AG04449 (cell line): ENCODE measurements around the gene BCR.

Experiments used
- CTCF ChIA-PET: fragments of 350-600 bp; formaldehyde crosslinking; extraction: SDS; loops from one replicate; lab custom pipeline; 2021; ENCODE audit warnings: antibody characterized with exemption; lab: Yijun Ruan, JAX
- POLR2A ChIA-PET: fragments of 400-600, 350-600 bp; formaldehyde crosslinking; extraction: SDS; loops from one replicate; lab custom pipeline; 2020; ENCODE audit warnings: antibody characterized with exemption, inconsistent platforms; lab: Yijun Ruan, JAX
- DNase-seq: peaks from one replicate; pipeline ENCODE4 v3.0.0-alpha.2; 2010; ENCODE audit warnings: low read depth, low spot score
- H3K4me3 ChIP-seq: 2 replicates; pipeline ENCODE4 v1.5.1; 2011; ENCODE audit warnings: low read depth, mild to moderate bottlenecking, control low read depth, low read length
- CTCF ChIP-seq: IDR thresholded peaks from one replicate; pipeline ENCODE4 v1.5.1; 2011; ENCODE audit warnings: mild to moderate bottlenecking, moderate library complexity, low read length, control low read depth, inconsistent platforms; ENCODE audit not compliant: insufficient read depth; ENCODE audit errors: missing control alignments

BCR gene

GRCh38 chr22:23166841-23167616 is 13.3 kb upstream of the BCR start:
- ChIA-PET POLR2A (no interaction called here), CTCF (interaction anchor here (9.5 to 27.6 kb wide), 2 partner anchors 9 to 119 kb away, joined by 87 to 953 read pairs; partner anchors contain the start of gene BCR)
- H3K4me3 ChIP-seq, result no peak overlapping the region
- DNase-seq, result no peak
- no peak for TF ChIP-seq CTCF

DNA sequence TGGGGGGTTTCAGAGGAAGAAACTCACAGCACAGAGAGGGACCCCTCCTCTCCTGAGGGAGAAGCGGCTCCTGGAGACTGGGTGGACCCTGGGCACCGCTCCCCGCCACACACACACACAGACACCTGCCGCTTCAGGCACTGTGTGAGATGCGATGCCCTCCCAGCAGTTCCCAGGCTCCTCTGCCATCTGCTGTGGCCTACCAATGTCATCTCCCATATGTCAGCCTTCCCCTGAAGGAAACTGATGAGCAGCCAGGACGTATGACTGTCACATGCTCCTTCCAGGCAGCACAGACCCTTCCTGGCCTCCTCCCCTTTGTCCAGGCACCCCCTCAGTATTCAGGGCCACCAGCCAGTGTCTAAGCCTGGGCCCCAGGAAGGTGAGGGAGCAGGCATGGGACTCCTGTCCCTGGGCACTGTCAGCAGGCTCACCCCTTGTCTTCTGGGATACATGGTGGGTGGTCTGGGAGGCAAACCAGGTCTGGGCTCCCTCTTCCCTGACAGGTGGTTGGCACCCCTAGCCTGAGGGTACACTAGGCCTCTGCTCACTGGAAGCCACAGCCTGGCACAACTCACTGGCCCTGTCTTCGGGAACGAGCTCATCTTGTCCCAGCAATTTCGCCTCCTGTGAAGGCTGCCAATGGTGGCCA is 11.8 kb upstream of the BCR start:
- no peak overlapping the region for H3K4me3 ChIP-seq
- DNase-seq, result no peak
- ChIA-PET CTCF (interaction anchor here (9.5 to 27.6 kb wide), 2 partner anchors 7 to 117 kb away, joined by 87 to 953 read pairs; partner anchors contain the start of gene BCR), POLR2A (no interaction called here)
- no peak for TF ChIP-seq CTCF

GRCh38 chr22:23169043-23169406 is 11.3 kb upstream of the BCR start:
- CTCF ChIA-PET, result interaction anchor here (9.5 to 27.6 kb wide), 2 partner anchors 7 to 117 kb away, joined by 87 to 953 read pairs; partner anchors contain the start of gene BCR
- H3K4me3 ChIP-seq, result no peak overlapping the region
- TF ChIP-seq CTCF, result no peak
- POLR2A ChIA-PET, result no interaction called here
- no peak for DNase-seq

- ChIA-PET CTCF (interaction anchor here (1.0 to 27.6 kb wide), 13 partner anchors 10 to 210 kb away, joined by 3 to 953 read pairs (median 5); no protein-coding TSS in a partner anchor), POLR2A (no interaction called here)
- TF ChIP-seq CTCF, result no peak
- no peak for DNase-seq
- H3K4me3 ChIP-seq, result no peak overlapping the region
Measured at GRCh38 chr22:23175817-23176644, 4.3 kb upstream of the BCR start.

GRCh38 chr22:23176645-23177027 is 3.7 kb upstream of the BCR start:
- DNase-seq, result no peak
- H3K4me3 ChIP-seq, result no peak overlapping the region
- CTCF ChIA-PET, result interaction anchor here (1.0 to 27.6 kb wide), 13 partner anchors 10 to 209 kb away, joined by 3 to 953 read pairs (median 5); no protein-coding TSS in a partner anchor
- no peak for TF ChIP-seq CTCF
- POLR2A ChIA-PET, result no interaction called here
